HG02938 (cell line): ENCODE measurements around the gene DIAPH2.
A peak's percentile ranks its signal among the peaks of the same experiment; 100 is the strongest.

Experiments used
- ATAC-seq: cut with Tn5 transposase; IDR thresholded peaks from one replicate; pipeline ENCODE4 v1.9.1; 2021; ENCODE audit warnings: mild to moderate bottlenecking, moderate library complexity; ENCODE audit not compliant: unreplicated experiment

The DIAPH2 gene

DNA sequence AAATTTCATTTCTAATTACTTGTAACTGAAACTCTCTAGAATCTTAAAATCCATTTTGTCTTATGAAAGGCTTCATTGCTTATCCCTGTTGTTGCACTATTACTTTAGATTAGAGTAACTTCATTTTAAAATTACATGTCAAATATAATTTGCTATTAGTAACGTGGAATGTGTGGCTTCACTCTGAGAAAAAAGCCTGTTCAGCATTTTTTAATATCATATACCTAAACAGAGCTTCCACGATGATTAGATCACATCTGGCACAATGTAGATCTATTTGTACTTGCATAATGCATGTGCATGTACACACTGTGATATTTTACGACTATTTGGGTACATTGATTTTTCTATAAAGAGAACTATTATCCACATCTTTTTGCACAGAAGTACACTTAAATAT, 847.2 kb downstream of the DIAPH2 start:
- no peak for ATAC-seq

DNA sequence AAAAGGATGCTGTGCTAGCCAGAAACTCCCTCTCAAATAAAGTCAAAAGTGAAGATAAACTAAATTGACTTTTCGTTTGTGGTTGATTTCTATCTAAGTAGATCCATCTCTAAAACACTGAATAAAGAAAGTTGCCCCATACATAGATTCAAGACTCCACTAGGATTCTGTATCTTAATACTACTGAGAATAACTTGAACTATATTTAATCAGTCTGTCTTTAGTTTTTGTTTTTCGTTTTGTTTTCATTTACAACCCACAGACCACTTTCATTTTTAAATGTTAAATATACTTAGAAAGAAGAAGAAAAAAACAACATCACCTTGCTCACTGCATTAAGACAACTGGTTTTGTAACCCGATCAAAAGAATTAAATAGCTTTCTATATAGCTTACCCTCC, 854.1 kb downstream of the DIAPH2 start:
- no peak for ATAC-seq

DNA sequence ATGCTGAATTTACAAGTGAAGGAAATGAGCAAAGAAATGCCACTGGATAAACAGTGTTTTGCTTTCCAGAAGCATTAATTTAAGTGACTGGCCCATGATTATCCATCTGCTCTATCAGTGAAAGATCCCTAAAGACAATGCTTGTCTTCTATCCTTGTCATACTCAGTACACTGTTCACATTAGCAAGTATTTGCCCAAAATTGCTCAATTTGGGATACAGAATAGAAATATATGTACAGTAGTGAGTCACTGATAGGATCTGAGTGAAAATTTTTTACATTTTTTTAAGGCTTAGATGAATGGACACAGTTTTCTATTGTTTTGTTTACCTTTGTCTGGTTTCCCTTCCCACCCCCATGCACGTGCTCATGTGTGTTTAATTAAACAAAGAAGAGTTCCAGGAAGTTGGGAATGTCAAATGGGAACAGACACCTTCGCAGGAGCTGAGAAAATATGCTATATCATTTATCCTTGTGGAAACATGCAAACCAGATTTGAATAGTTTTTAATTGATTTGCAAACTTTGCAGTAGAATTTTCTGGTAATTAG, 855.4 kb downstream of the DIAPH2 start:
- ATAC-seq: no peak

DNA sequence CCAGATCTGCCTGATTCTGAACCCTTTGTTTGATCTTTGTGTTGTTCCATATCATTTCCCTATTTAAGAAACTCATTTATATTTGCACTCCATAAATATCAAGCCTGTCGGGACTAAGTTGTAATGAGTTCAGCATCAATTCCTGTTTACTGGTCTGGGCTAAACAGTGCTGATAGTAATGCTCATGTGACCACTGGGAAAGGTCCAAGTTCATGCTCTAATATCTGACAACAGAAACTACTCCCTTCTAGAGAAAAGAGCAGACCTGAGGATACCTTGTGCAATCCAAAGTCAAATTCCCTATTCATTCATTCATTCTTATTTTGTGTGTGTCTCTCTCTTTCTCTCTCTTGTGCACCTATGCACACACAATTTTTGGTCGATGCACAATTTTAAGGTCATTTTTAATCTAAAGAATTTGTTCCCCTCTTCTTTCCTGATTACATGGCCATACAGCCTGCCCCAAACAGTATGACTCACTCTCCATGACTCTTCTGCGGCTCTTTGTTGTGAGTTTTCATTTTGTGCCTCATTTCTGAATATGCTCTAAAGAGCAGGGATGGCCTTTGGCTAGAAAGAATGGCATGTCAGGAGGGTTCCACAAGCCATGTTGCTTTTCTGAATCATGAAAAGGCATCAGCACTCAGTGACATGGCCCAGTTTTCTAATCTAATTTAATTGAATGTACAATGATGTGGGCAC, 863.4 kb downstream of the DIAPH2 start:
- ATAC-seq: no peak

DNA sequence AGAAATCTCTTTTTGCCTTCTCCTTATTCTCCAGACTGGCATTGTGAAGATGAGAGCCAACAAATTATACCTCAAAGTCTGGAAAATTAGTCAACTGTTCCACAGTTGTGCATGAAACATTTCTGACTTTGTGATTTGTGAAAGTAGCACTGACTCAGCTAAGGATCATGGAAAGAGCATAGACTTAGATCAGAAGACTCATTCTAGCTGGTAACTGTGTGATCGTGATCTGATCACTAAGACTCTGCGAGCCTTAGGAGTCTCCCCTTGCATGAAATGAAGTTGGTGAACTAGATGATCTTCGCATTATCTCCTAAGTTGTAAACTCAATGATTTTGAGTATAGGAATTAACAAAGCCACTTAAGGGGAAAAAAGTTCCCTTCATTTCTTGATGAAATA, 867.2 kb downstream of the DIAPH2 start:
- no peak for ATAC-seq

DNA sequence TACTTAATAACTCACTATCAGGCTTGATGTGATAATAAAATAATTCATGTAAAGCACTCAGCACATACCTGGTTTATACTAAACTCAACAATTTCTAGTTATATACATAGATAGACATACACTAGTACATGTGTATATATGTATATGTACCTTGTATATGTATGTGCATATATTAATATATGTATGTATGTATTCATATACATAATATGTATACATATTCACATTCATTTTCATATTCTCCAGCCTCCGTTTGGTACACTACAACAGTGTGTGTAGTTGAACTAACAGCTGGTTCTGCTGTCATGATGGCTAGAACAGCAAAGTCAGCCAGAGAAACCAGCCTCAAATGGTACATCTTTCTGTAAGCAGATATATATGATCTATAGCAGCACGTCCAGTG, 869.2 kb downstream of the DIAPH2 start:
- ATAC-seq: no peak

DNA sequence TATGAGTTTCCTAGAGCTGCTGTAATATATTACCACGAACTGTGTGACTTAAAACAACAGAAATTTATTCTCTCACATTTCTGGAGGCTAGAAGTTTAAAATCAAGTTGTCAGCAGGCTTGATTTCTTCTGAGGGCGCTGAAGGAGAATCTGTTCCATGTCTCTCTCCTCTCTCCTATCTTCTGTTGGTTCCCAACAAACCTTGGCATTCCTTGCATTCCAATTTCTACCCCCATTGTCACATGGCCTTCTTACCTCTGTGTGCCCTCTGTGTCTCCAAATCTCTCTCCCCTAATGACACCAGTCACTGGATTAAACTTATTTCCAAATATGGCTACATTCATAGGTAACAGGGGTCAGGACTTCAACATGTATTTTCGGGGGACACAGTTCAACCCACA, 871.7 kb downstream of the DIAPH2 start:
- no peak for ATAC-seq

DNA sequence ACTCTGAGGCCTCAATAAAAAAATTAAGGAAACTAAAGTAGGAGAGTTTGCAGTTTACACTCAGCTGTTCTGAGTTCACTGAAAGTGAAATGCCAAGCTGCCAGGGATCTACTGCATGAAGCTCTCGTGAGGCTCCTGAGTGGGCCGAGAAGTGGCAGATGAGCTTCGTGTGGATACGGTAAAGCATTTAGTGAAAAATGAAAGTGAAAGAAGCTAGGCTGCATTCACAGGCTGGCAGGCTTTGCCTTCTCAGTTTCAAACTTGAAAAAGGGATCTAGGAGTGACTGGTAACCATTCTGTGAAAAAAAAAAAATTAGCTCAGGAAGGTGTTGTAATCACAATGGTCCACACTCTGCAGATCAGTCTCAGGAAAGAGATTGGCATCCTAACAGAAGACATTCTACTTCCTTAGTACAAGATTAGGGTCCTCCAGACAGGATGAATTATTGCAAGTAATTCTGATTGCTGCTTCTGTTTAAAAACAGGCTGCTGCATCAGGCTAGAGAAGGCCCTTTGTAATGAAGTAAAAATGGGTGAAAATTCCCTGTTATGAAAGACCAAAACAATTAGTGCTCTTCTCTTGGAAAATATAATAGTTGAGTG, 879.0 kb downstream of the DIAPH2 start:
- peak; percentile 97 for ATAC-seq

DNA sequence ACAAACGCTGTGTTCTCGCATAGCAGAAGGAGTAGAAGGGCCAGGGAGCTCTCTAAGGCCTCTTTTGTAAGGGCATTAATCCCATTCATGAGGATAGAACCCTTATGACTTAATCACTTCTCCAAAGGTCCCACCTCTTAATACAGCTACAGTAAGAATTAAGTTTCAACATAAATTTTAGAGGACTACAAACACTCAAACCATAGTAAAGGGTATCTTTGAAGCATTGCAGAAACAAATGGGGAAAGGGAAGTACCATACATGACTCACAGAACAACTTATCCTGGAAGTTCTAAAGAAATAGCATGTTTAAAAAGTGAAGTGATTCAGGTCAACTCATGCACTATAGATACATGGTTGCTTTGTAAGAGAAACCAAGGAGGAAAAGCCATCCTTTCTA, 879.9 kb downstream of the DIAPH2 start:
- no peak for ATAC-seq

DNA sequence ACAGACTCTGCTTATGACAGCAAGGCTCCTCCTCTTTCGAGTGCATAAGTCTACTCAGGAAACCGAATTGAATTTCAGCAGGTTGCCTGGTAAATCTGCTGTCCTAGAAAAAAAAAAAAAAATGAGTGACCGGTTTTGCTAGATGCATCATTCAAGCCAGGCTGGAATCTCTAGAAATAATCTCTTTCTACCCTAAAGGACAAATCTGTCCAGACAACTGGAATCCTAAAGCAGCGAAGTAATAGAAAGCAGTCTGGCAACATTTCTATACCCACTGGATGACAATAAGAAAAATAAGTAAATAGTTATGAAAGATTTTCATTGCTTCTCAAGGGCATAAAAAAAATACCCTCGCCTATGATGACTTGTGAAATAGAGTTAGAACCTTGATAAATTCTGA, 902.5 kb downstream of the DIAPH2 start:
- ATAC-seq: no peak

DNA sequence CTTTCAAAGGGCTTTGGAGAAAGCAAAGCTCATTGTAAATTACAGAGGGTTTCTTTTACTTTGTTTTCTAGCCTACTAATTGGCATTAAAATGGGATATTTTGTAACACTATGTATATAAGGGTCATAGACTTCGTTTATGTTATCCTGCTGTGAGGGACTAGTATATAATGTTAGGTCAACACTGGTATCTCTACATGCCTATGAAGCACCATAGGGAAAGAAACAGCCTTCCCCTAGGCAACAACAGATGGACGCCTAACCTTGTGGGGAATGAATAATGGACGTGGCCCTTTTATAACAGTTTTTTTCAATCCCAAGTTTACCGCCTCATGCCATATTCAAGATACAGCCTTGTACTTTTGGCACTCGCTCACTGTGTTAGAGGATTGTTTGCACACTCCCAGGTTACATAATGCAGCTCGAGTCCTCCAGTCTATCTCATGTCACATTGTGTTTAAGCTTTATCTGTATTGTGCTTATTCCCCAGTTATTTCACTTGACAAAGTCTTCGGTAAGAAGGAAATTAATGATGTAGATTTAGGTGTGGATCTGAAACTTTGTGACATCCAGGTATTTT, 910.1 kb downstream of the DIAPH2 start:
- no peak for ATAC-seq

DNA sequence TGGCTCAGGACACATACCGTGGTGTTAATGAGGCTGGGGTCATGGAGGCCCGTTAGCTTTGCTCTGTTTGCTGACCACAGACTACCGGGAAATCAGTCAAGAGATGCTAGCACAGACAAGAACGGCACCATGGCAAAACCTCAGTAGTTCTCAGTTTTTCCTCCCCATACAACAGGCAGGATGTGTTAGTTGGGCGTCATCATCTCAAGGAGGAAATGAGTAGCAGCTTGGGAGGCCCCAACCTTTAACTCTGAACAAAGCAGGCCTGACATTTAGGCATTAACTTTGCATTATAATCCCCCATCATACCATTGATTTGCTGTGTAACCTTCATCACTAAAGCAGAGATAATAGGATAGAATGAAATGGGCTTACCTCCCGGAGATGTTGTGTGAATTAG, 913.3 kb downstream of the DIAPH2 start:
- ATAC-seq: no peak

DNA sequence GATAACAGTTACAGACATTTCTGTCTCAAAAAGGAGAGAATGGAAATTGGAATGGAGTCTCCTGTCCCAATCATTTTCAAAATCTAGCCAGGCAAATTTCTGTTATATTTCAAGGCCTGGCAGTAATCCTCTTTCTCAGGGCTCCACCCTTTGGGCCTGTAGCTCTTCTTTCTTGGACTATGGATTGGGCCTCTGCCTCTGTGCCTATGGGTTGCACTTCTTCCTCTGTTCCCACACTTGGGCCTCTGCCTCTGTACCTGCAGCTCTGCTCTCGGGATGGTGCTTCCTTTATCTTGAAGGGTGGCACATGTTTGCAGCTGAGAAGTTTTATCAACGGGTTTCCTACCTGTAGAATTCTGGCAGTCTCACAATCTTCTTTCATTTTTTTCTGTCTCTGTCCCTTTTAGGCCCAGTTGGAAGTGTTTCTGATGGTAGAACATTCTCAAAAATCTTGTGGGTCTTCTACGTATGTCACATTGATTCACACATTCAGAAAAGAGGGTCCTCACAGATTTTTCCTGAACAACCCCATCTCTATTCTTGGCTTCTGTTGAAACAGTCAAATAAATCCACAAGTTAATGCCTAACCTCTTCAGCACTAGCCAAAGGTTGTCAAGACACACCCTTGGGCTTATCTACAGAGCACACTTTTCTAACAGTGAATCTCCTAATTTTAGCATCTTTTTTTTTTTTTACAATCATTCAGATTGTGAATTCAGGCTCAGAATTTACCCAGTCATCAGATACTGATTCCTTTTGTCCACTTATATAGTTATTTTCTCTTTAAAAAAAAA, 918.0 kb downstream of the DIAPH2 start:
- ATAC-seq: no peak

DNA sequence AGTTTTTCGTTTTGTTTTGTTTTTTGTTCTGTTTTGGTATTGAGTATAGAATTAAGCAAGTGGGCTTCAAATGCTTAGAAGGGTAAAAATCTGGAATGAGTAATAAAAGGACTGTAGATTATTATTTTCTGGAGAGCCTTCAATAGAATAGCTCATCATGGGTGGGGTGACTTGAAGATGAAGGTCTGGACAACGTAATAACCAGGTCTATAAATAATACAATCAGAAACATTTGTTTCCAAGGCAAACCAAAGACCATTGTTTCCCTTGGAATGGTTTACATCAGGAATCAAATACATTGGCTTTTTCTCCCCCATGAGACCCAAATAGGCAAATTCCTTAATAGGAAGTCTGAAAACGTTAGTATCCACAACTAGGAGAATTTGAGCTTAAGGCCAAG, 920.6 kb downstream of the DIAPH2 start:
- ATAC-seq: no peak

DNA sequence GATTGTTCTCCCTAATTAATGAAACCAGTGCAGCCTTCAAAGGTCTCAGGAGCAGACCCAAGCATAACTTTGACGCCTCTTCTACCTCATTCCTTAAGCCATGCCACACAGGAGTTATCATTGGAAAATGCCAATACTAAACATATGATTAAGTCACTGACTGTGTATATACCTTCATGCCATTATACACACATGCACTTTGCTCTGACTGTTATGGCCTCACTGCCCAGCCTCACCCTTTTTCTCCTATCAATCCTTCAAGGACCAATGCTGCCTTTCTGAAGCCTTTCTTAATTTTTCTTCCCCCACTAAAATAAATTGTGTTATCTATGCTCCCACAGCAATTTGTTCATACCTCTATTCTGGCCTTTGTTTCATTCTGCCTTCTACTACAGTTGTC, 924.7 kb downstream of the DIAPH2 start:
- ATAC-seq: no peak

DNA sequence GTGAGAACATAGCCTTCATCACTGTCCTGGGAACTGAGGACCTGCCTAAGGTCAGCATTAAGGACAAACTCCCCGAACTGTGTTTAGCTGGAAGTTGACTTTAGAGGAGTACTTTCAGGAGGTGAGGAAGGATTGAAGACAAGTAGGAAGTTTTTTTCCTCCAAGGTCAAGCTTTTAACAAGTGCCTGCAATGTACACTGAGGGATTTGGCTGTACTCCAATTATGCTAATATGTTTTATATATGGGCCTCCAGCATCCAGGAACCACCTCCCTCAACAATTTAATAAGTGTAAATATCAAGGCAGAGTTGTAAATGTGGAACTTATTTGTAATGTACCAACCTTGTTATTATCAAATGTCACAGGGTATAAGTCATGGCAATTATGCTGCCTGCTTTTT, 925.3 kb downstream of the DIAPH2 start:
- ATAC-seq: no peak

DNA sequence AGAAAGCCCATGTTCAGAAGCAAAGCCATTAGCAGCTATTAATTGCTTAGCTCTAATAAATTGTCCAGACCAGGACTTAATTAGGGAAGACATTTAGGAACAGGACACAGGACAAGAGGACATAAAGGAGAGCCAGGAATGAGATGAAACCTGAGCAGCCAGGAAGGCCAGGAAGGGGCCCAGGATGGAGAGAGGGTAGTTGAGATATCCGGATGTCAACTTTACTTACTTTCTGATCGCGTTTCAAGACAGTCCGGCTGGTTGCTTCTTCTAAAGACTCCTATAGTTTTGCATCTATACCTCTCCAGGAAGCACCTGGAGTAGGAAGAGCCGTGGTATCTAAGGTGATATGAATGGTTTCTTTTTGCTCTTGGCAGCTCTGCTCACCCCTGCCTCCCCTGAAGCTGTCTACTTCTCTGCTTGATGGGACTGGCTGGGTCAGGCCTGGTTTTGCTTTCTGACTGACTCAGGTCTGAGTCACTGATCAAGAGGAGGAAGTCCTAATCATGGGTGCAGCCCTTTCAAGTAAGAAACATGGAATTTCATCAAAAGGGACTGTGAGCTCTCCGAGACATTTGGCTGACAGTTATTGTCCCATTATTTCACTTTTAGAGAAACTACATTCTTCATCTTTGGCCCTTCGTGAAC, 932.4 kb downstream of the DIAPH2 start:
- ATAC-seq: peak; percentile 82

DNA sequence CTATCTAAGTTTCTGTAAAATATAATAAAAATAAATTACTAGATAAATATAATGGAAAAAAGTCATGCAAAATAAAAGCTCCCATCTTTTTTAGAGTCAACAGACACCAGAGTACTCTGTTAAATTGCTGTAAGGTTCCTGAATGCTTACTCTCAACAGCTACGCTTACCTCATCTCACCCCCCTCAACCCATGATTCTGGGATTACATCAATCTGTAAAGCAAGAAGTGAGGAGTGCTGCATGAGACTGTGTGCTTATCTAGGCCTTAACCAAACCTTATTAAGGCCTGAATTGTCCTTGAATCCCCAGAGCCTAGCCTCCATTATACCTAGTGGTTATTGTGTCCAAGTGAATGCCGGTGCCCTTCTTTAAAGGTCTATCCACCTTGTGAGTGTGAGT, 934.9 kb downstream of the DIAPH2 start:
- ATAC-seq: no peak

DNA sequence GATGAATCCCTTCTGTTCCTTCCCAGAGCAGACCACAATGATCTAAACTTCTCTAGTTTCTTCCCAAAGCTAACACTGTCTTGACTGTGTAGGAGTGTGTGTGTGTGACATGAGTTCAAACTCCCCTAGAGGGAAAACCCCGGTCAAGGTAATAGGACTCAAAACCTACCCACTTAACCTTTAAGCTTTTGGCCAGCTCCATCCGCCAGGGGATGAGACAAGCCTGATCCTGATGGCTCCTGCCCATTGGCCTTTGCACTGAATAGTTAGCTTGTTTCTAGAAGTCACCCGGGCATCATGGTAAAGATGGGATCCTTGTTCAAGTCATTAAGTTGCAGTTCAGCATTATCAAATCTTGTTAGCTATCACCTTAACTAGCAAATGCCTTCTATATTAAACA, 937.5 kb downstream of the DIAPH2 start:
- ATAC-seq: no peak

DNA sequence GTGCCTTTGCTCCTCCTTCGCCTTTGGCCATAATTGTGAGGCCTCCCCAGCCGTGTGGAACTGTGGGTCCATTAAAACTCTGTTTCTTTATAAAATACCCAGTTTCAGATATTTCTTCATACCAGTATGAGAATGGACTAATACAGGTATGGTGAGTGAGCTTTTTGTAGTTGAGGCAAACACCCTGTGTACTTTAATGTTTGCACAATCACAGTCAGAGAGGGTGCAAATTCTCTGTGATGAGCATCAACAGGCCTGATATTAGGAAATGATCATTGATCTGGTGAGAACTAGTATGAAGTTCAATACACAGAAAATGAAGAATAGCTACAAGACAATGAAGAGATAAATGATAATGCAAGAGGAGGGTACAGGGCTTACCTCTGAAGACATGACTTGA, 943.7 kb downstream of the DIAPH2 start:
- no peak for ATAC-seq
